GM13977 (cell line): Measurements from ENCODE around the gene ADK.
A peak's percentile ranks its signal among the peaks of the same experiment; 100 is the strongest.
"Not testable (repeated sequence)": the region's sequence is repeated elsewhere in the genome, so short reads cannot be mapped to it uniquely, and the experiment has no call there.

Source experiments
- DNase-seq: peaks from one replicate; pipeline ENCODE4 v3.0.0; 2012; ENCODE audit warnings: low spot score
- CTCF ChIP-seq: IDR thresholded peaks from 2 replicates; pipeline ENCODE4 v1.5.1; 2012; ENCODE audit warnings: mild to moderate bottlenecking, control low read depth; ENCODE audit not compliant: insufficient read depth; ENCODE audit errors: extremely low read depth, missing control alignments
- in situ Hi-C: fragments of 300-500 bp; cut with MboI; formaldehyde crosslinking; loops from one replicate; pipeline ENCODE4 v1.12.0; 2022; ENCODE audit warnings: low sequenced_read_pairs, low pct_unique_long_range_greater_than_20kb, mixed read lengths, inconsistent platforms; ENCODE audit not compliant: unreplicated experiment

The ADK gene

GRCh38 chr10:74208997-74209396, 58.0 kb downstream of the ADK start:
- TF ChIP-seq CTCF: no peak
- no peak for DNase-seq
- in situ Hi-C loops: no loop called here

- no peak for DNase-seq
- in situ Hi-C loops: no loop called here
- no peak for TF ChIP-seq CTCF
Observed at GRCh38 chr10:74213019-74213418, 62.0 kb downstream of the ADK start.

- DNase-seq: peak; percentile 45
- peak; percentile 47 for TF ChIP-seq CTCF
- in situ Hi-C loops: no loop called here
Observed at GRCh38 chr10:74213571-74214162, 62.6 kb downstream of the ADK start.

GRCh38 chr10:74217110-74217509, 66.1 kb downstream of the ADK start:
- in situ Hi-C loops, DNase-seq: not testable (repeated sequence)

- DNase-seq, in situ Hi-C loops: not testable (repeated sequence)
Observed at GRCh38 chr10:74222467-74222866, 71.4 kb downstream of the ADK start.

- TF ChIP-seq CTCF: no peak
- in situ Hi-C loops: no loop called here
- no peak for DNase-seq
Observed at GRCh38 chr10:74223755-74224529, 72.9 kb downstream of the ADK start.

GRCh38 chr10:74227697-74228424, 76.8 kb downstream of the ADK start:
- TF ChIP-seq CTCF: no peak
- DNase-seq: no peak
- in situ Hi-C loops: loop anchor here (25.0 kb wide), 1 partner anchor 341 kb away; no protein-coding TSS in a partner anchor
